ENCODE measurements around the gene GPC5. TPM values are rescaled to one million over a fixed set of nuclear protein-coding genes. Genes with fewer than 3 reads are reported as not detected.
"Not testable (repeated sequence)": the region's sequence is repeated elsewhere in the genome, so short reads cannot be mapped to it uniquely, and the experiment has no call there.

Gene GPC5
- total RNA-seq, 1 donor from 2014 or later, result 7.3 TPM

DNA sequence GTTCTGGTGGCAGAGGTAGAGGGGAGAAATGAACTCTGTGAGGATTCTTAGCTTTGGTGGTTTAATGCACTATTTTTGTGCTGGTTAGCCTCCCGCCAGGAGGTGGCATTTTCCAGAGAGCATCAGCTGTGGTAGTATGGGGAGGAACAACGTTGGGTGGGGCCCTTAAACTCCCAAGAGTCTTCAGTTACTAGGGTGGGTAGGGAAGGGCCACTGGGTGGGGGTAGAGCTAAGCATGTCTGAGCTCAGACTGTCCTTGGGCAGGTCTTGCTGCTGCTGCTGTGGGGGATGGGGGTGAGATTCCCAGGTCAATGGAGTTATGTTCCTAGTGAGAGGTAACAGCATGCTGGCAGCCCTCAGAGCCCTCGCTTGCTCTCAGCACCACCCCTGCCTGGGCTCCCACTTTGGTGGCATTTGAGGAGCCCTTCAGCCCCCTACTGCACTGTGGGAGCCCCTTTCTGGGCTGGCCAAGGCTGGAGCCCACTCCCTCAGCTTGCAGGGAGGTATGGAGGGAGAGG lies 897.8 kb downstream of the GPC5 start:
- not testable (repeated sequence) for DNase-seq (ENCODE audit: low spot score in 2 of 2); FAIRE-seq

DNA sequence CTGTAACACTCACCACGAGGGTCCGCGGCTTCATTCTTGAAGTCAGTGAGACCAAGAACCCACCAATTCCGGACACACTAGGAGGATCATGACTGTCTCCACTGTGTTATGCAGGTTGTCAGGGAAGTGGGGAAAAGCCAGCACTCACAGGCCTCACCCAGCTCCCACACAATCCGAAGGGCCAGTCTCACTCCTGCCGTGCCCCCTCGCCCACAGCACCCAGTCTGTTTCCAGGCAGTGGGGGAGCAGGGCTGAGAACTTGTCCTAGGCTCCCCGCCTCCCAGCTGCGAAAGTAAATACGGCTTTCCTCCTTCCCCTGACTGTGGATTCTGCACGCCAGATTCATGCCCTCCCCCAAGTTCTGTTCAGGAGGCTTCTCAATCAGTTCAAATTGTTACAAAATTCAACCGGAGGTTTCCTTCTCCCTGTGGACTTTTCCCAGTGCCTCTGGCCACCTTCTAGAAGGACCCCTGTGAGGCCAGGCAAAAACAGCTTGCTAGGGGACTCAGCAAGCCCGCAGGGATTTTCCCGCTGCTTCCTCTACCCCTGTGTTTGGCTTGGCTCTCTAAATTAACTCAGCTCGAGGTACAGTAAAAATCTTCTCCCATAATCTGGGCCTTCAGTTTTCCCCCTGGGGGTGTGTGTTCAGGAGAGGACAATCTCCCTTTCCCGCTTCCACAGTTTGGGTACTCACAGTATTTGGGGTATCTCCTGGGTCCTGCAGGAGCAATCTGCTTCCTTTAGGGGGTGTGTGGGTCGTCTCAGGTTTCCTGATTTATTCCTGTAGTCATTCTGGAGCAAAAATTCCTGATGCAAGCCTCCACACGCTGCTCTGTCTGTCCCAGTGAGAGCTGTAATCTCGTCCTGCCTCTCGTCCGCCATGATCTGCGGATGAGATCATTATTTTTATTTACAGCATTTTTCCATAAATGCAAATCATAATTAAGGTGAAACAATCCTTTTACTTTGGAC lies 899.8 kb downstream of the GPC5 start:
- no peak for FAIRE-seq
- DNase-seq (ENCODE audit: low spot score in 2 of 2), result no peak

DNA sequence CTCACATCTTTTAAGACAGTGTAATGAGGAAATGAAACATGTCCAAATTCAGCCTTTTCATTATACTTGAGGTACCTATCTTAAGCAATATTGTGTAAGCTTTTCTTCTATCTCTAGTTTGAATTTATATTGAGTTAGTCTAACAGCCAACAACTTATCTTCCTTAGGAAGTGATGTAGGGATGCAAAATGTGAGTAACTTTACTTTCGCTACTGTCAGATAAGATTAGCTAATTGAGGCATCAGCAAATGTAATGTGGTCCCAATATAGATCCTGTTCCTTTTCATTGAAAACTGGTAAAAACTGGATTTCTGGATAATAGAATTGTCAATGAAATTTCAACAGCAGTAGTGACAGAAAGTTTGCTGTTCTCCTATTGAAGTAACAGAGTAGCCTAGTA lies 902.2 kb downstream of the GPC5 start:
- FAIRE-seq (no peak), DNase-seq (ENCODE audit: low spot score in 2 of 2) (no peak)

DNA sequence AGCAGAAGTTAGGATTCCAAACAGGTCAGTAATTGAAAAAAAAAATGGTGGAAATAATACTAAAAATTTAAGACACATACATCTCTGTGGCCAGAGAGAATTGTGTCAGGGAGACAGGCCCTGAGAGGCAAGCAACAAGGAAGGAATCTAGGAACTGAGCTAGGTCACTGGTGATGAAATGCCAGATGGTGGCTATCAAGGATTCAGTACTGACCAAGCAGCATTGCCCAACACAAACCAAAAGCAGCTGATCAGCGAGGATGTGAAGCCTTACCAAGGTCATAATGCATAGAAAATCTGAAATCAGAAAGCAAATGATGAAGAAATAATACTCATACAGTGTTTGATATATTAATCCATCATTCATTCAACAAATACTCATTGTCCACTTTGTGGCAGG lies 905.0 kb downstream of the GPC5 start:
- no peak for FAIRE-seq

DNA sequence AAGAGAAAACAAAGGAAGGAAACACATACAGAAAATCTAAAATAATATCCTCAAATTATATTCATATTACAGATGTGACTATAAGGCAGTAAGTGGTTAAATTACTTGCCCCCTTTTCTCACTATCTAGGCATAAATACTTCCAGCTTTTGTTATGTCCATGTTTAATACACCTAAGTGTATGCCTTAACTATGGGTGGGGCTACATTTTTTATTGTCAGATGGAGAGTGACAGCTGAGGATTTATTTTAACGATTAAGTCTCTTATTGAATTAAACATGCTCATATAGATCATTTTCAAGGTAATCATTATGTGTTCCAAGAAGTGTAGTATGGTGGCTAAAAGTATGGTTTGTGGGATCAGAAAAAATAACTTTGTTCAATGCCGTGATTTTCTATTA lies 909.3 kb downstream of the GPC5 start:
- DNase-seq (ENCODE audit: low spot score in 2 of 2), result no peak
- no peak for FAIRE-seq

More for the DNA sequence above, 905.0 kb downstream of the GPC5 start:
- no peak for DNase-seq (ENCODE audit: low spot score in 2 of 2)

DNA sequence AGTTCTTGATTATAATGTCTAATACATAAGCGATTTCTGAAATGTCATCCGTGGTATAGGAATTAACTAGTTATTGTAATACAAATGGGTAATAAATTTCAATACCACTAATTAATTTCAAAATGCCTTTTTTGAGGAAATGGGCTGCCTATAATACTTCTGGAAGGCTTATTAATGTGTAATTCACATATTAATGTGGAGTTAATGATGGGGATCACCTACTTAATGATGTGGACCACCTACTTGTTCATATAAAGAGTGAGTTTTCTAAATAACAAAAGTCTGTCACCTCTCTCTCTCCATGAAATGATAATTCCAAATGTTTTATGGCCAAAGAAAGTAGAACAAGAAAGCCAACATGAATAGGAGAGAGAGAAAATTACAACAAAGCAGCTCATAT lies 914.4 kb downstream of the GPC5 start:
- no peak for FAIRE-seq
- DNase-seq (ENCODE audit: low spot score in 2 of 2), result no peak

DNA sequence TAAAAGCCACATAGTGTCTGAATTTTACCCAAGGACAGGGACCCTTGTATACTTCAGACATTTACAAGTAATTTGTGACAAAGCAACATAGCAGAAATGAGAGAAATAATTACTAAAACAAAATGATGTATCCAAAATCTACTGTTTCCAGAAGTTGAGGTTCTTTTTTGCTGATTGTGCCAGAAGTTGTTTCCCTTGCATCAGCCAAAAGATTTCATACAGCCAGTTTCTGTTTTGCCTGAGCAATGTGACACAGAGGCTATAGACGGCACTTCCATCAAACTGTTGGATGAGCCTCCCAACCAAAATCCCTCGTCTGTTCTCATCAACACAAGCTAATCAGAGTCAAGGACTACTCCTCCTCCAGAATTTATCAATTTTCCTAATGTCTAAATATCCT lies 915.0 kb downstream of the GPC5 start:
- FAIRE-seq (no peak), DNase-seq (ENCODE audit: low spot score in 2 of 2) (no peak)

DNA sequence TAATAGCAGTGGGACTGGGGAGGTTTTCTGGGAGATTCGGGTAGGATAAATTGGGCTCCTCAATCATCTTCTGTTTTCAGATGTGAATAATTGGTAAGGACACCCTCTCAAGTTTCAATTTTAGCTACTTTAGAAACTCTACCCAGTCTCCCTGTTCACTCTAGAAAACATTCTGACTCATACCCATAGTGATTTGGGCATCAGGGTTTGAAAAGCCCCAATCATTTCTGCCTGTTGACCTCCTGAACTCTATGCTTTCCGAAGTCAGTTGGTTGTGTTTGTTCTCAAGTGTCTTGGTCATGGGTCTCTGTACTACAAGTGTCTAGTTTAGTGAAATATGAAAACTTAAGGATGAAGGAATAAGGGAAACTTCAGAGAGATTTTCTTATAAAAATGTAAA lies 916.8 kb downstream of the GPC5 start:
- FAIRE-seq, result no peak
- no peak for DNase-seq (ENCODE audit: low spot score in 2 of 2)

DNA sequence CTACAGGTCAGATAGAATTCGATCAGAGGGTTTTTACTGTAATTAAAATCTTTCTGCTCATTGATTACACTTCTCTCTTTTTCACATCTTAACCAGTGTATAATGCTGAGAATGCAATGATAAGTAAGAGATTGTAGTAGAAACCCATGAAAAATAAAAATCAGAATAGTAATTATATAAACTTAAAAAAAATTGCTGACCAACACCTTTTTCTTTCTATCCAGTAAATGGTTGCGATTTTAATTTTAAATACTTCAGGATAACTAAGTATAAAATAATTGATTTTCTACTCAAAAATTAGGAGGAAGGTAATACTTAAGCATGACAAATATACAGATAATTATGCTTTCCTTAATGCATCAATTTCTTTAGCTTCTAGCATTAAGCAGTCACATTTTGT lies 917.6 kb downstream of the GPC5 start:
- no peak for DNase-seq (ENCODE audit: low spot score in 2 of 2)
- no peak for FAIRE-seq

DNA sequence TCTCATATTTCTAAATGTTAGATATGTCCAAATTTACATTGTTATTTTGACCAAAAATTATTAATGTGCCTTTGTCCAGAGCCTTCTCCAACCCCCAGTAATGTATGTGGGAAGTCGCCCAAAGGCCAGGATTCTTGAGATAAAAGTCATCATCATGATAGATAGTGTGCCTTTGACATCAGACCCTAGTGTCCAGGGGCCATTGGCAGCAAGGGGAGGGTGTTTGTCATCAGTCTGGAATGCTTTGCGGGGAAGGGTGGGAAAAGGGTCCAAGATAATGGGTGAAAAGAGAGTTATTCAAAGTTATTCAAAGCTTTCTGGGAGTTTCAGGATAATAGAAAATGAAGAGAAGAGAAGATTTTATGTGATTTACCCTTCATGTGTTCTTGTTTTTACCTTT lies 918.6 kb downstream of the GPC5 start:
- DNase-seq (ENCODE audit: low spot score in 2 of 2), result no peak

DNA sequence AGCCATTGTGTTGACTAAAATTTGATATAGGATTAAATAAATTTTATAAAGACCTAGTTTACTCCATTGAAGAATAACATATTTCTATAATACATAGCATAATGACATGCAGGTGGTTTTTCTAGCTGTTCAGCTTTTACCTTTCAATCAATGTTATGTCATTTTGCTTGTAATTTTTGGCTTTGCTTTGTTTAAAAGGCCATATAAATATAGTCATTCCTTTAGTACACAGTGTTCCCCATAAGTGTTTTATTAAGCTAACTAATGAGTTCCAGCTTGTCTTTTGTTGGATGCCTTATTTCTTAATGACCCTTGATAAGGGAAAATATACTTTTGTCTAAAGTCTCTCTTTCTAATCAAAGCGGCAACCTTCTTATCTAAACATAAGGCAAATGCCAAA lies 921.9 kb downstream of the GPC5 start:
- FAIRE-seq, result no peak
- no peak for DNase-seq (ENCODE audit: low spot score in 2 of 2)

More for the DNA sequence above, 918.6 kb downstream of the GPC5 start:
- no peak for FAIRE-seq

DNA sequence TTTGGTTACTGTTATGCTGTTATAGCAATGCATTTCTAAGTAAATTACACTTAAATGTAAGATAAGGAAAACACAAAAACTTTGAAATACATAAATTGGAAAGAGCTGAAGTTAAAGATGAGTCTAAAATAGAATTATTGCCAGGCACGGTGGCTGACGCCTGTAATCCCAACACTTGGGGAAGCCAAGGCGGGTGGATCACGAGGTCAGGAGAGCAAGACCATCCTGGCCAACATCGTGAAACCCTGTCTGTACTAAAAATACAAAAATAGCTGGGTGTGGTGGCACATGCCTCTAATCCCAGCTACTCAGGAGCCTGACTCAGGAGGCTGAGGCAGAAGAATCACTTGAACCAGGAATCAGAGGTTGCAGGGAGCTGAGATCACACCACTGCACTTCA lies 922.8 kb downstream of the GPC5 start:
- FAIRE-seq, result no peak
- no peak for DNase-seq (ENCODE audit: low spot score in 2 of 2)

DNA sequence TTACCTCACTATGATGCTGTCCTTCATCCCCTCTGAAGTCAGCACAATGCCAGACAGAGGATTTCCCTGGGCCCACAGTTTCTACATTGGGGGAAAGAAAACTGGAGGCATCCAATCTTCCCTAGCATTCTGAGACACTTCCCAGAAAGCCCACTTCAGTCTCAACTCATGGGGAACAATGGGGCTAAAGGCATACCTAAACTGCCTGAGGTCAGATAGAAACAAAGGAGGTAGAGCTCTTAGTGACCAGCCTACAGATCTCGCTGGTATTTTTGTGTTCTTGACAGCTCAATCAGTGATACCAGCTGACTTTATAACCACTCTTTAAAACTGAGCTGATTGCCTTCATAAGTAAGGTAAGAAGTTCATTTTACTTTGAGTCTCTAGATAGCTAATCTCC lies 947.2 kb downstream of the GPC5 start:
- FAIRE-seq (no peak), DNase-seq (ENCODE audit: low spot score in 2 of 2) (no peak)

DNA sequence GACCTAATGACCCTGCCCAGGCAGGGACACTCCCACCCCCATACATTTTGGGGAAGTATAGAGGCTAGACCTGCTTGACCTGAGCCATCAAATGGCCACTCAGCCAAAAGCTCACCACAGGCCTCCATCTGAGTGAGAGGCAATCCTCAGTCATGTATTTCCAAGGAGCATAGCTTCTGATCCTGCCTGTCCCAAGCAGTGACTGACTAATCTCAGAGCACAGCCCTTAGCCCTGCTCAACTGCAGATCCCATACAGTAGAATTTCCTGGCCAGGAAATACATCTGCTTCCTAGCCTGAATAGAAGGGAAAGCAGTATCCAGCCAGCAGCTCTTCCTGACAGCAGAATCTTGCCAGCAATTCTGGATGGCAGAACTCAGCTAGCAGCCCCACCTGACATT lies 947.6 kb downstream of the GPC5 start:
- DNase-seq (ENCODE audit: low spot score in 2 of 2) (no peak), FAIRE-seq (no peak)

DNA sequence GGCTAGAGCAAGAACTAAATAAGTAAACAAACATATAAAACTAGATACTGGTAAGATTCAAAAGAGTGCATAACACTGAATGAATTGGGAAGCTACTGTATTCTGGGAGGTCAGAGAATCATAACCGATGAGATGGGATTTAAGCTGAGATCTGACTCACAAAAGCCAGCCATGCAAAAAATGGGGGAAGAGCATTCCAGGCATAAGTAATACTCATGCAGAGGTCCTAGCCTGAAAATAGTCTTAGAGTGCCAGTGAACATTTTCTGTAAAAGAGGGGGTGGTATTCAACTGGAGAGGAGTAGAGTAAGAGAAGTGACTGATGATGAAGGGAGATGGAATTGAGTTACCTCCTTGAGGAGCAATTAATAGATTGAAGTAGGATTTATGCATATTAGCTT lies 956.2 kb downstream of the GPC5 start:
- FAIRE-seq (no peak), DNase-seq (ENCODE audit: low spot score in 2 of 2) (no peak)

DNA sequence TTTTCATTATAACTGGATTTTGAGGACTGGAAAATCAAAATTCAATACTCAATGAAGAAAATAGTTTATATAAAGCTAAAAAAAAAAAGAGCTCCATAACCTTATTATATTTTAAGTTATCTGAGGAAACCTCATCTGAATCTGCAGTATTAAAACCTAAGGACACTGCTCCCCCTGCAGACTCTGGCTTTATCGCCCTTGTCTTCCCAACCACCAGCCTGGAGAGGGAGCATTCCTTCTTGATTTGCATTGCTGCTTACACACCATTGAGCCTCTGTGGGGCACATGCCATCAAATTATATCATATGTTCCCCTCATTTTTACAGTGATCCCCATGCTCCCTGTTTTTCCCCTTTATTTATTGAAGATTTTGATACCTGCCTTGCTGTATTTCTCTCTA lies 956.8 kb downstream of the GPC5 start:
- FAIRE-seq (no peak), DNase-seq (ENCODE audit: low spot score in 2 of 2) (no peak)

DNA sequence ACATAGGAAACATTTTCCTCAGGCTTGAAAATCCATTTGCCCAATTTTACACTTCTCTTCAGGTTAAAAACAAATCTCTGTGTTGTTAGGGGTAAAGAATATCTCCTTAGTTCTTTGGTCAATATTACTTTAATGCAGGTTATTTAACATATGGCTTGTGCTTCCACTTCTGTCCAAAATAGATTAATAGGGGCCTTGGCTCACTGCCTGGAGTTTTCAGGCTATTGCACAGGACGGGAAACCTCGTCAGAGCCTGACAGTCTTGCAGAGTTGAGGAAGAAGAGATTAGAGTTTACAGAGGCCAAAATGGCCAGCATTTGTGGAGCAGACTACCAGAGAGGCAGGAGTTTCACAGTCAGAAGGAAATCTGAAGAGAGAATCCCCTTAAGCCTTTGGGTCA lies 964.3 kb downstream of the GPC5 start:
- DNase-seq (ENCODE audit: low spot score in 2 of 2) (no peak), FAIRE-seq (no peak)

DNA sequence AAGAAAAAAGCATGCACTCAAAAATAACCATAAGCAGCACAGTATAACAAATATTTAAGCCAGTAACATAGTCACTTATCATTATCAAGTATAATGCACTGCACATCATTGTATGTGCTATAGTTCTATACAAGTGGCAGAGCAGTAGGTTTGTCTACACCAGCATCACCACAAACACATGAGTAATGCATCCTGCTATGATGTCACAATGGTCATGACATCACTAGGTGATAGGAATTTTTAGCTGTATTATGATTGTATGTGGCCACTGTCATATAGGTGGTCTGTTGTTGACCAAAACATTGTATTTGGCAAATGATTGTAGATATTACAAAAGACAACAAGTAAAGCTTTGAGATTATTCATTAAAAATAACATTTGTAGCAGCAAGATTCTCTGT lies 967.5 kb downstream of the GPC5 start:
- DNase-seq (ENCODE audit: low spot score in 2 of 2) (no peak), FAIRE-seq (no peak)

DNA sequence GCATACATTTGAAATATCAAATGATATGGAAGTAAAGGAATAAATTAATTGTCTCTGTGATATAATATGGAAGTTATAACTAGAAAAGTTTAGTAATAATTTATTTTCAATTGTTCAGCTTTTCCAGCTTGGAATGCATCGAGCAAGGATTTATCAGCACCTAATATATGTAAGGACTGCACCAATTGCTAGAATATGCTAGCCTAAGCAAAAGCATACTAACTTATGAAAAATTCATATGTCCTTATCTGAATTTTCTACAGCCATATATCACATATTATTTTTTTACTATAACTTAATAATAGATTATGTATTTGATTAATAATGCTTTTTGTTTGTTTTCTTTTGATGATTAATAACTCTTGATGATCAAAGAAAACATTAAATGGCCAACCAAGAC lies 979.0 kb downstream of the GPC5 start:
- DNase-seq (ENCODE audit: low spot score in 2 of 2) (no peak), FAIRE-seq (peak; percentile 39)

DNA sequence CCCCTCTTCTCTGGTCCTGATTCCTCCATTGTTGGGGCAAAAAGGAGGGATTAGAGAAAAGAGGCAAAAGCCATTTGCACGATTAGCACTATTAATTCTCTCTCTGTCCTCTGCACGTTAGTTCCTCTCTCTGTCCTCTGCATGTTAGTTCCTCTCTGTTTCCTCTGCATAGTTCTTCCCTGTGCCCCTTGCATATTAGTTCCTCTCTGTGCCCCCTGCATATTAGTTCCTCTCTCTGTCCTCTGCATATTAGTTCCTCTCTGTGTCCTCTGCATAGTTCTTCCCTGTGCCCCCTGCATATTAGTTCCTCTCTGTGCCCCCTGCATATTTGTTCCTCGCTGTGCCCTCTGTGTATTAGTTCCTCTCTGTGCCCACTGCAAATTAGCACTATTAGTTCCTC lies 981.0 kb downstream of the GPC5 start:
- no peak for FAIRE-seq

DNA sequence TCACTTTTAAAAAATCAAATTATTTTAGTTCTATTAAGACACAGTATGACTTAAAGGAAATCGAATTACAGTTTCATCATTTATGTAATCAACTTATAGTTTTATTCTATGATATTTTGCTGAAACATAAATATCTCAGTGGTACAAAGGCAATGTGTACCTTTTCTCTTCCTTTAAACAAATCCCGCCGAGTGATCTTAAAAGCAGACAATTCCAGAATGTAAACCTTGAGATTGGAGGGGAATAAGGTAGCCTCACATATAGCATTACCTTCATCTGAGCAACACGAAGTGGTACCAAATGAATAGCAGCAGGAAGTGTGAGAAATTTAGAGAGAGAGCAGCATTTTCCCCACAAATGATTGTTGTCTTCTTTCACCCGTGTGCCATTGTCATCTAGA lies 986.0 kb downstream of the GPC5 start:
- FAIRE-seq (no peak), DNase-seq (ENCODE audit: low spot score in 2 of 2) (no peak)

More for the DNA sequence above, 981.0 kb downstream of the GPC5 start:
- no peak for DNase-seq (ENCODE audit: low spot score in 2 of 2)

DNA sequence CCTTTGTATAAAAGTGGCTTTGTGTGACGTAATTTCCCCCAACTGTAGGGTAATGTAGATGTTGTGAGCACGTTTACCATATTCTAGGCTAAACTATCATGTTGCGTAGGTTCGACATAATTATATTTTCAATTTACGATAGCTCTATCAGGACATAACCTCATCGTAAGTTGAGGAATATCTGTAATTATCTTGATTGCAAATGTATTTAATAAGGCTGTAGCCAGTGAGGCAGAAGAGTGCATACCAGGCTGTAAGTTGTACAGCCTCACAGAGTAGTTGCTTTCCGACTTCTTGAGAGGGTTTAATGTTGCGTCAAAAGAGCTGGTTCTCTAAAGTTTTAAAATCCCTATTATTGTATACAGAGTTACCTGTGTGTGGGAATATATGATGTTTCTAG lies 988.8 kb downstream of the GPC5 start:
- DNase-seq (ENCODE audit: low spot score in 2 of 2), result no peak
- no peak for FAIRE-seq

Data from frontal cortex (tissue), 4 donors.